Parathyroid adenoma (tissue), 2 donors: ENCODE results near the gene PDGFD.

Experiments used
- H2AFZ ChIP-seq: fragments of 300-600 bp; sonication (generic); one replicate; pipeline ENCODE4 v1.7.0; 2017; ENCODE audit warnings: antibody characterized with exemption, mild to moderate bottlenecking
- H3K27ac ChIP-seq: fragments of 300-600 bp; sonication (generic); one replicate; pipeline ENCODE4 v1.7.0; 2017
- H3K27me3 ChIP-seq: fragments of 300-600 bp; sonication (generic); one replicate; pipeline ENCODE4 v1.7.0; 2017; ENCODE audit warnings: low read length; ENCODE audit not compliant: control insufficient read depth, insufficient read depth
- H3K36me3 ChIP-seq: fragments of 300-600 bp; sonication (generic); one replicate; pipeline ENCODE4 v1.7.0; 2017; ENCODE audit warnings: low read length; ENCODE audit not compliant: control insufficient read depth, insufficient read depth
- H3K4me1 ChIP-seq: fragments of 300-600 bp; sonication (generic); one replicate; pipeline ENCODE4 v1.7.0; 2017; ENCODE audit warnings: control low read depth
- H3K4me2 ChIP-seq: fragments of 300-600 bp; sonication (generic); one replicate; pipeline ENCODE4 v1.7.0; 2017; ENCODE audit warnings: low read length
- H3K4me3 ChIP-seq: fragments of 300-600 bp; sonication (generic); one replicate; pipeline ENCODE4 v1.7.0; 2017; ENCODE audit warnings: low read depth, low read length
- H3K79me2 ChIP-seq: fragments of 300-600 bp; sonication (generic); one replicate; pipeline ENCODE4 v1.7.0; 2017; ENCODE audit warnings: control low read depth
- H3K9ac ChIP-seq: fragments of 300-600 bp; sonication (generic); one replicate; pipeline ENCODE4 v1.7.0; 2017; ENCODE audit warnings: mild to moderate bottlenecking
- H3K9me3 ChIP-seq: fragments of 300-600 bp; sonication (generic); one replicate; pipeline ENCODE4 v1.7.0; 2017; ENCODE audit warnings: low read length; ENCODE audit not compliant: control insufficient read depth
- TF ChIP-seq, protein P1 (sequence below): fragments of 300-600 bp; sonication (generic); IDR thresholded peaks from one replicate; pipeline ENCODE4 v1.7.0; 2017; ENCODE audit warnings: antibody characterized with exemption, mild to moderate bottlenecking
- donor health status: primary hyperparathyroidism.

The PDGFD gene

GRCh38 chr11:103928040-103928801 lies 235.7 kb downstream of the PDGFD start:
- no peak overlapping the region for H3K9ac ChIP-seq
- H3K4me2 ChIP-seq, result no peak overlapping the region
- H3K27ac ChIP-seq, result no peak overlapping the region
- H2AFZ ChIP-seq, result no peak overlapping the region
- no peak overlapping the region for H3K4me3 ChIP-seq
- no peaks in the 10 kb centered on the region for H3K36me3 ChIP-seq
- TF ChIP-seq, protein P1, sequence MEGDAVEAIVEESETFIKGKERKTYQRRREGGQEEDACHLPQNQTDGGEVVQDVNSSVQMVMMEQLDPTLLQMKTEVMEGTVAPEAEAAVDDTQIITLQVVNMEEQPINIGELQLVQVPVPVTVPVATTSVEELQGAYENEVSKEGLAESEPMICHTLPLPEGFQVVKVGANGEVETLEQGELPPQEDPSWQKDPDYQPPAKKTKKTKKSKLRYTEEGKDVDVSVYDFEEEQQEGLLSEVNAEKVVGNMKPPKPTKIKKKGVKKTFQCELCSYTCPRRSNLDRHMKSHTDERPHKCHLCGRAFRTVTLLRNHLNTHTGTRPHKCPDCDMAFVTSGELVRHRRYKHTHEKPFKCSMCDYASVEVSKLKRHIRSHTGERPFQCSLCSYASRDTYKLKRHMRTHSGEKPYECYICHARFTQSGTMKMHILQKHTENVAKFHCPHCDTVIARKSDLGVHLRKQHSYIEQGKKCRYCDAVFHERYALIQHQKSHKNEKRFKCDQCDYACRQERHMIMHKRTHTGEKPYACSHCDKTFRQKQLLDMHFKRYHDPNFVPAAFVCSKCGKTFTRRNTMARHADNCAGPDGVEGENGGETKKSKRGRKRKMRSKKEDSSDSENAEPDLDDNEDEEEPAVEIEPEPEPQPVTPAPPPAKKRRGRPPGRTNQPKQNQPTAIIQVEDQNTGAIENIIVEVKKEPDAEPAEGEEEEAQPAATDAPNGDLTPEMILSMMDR, result no peak
- no peaks in the 10 kb centered on the region for H3K27me3 ChIP-seq
- H3K4me1 ChIP-seq, result no peaks in the 10 kb centered on the region
- no peaks in the 10 kb centered on the region for H3K9me3 ChIP-seq
- H3K79me2 ChIP-seq, result no peaks in the 10 kb centered on the region

DNA sequence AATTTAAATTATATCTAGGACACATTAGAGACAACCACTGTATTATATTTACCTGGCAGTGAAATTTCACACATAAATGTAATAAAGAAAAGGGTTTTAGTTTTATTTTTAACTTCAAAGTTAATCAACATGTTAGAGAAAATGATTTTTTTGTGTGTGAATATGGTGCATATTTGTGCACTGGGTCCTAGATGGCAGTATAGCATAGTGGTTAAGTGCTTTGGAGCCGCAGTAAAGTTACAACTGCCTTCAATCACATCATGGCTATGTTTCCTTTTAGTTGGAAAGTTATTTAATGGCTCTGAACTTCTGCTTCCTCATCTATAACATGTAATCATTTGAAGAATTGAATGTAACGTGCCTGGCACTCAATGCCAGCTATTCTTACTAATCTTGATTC lies 236.4 kb downstream of the PDGFD start:
- Histone ChIP-seq H3K9ac (no peak overlapping the region), H3K79me2 (no peaks in the 10 kb centered on the region), H3K27ac (no peak overlapping the region), H3K4me3 (no peak overlapping the region), H3K4me1 (no peaks in the 10 kb centered on the region), H2AFZ (no peak overlapping the region), H3K9me3 (no peaks in the 10 kb centered on the region), H3K27me3 (no peaks in the 10 kb centered on the region), H3K36me3 (no peaks in the 10 kb centered on the region), H3K4me2 (no peak overlapping the region)
- TF ChIP-seq, protein P1, result no peak

GRCh38 chr11:103926990-103927389 lies 237.0 kb downstream of the PDGFD start:
- H3K27me3 ChIP-seq, result no peaks in the 10 kb centered on the region
- no peak overlapping the region for H3K4me2 ChIP-seq
- H2AFZ ChIP-seq, result no peak overlapping the region
- TF ChIP-seq, protein P1, result no peak
- no peaks in the 10 kb centered on the region for H3K36me3 ChIP-seq
- H3K9ac ChIP-seq, result no peak overlapping the region
- H3K27ac ChIP-seq, result no peak overlapping the region
- H3K79me2 ChIP-seq, result no peaks in the 10 kb centered on the region
- no peak overlapping the region for H3K4me3 ChIP-seq
- H3K4me1 ChIP-seq, result no peaks in the 10 kb centered on the region
- no peaks in the 10 kb centered on the region for H3K9me3 ChIP-seq

DNA sequence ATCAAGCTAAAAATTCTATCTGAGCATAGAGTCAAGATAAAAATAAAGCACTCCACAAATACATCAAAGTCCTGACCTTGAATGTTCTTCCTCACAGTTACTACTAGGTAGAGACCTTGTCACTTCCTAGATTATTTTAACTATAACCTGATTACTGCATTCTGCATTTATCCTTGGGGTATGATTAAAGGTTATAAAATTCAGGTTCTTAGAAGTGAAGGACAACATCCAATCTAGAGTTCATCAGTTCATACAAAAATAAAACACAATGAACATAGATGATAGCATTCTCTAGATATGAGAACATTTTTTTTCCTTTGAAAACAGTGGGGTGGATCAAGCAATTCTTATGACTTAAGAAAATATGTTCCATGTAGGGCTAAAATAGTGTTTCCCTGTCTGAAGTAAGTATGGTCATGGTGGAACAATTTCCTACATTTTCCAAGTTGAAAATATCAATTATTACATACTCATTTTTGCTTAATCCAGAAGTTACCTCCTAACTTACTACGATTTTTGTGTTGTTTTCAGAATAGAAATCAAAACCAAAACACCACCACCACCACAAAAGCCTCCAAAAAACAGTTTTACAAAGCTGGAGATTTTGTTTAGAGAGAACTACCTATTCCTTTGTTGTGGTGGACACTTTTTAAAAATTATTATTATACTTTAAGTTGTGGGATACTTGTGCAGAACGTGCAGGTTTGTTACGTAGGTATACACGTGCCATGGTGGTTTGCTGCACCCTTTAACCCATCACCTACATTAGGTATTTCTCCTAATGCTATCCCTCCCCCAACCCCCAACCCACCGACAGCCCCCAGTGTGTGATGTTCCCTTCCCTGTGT lies 239.6 kb downstream of the PDGFD start:
- H3K4me3 ChIP-seq, result no peak overlapping the region
- no peak overlapping the region for H2AFZ ChIP-seq
- H3K9ac ChIP-seq, result no peak overlapping the region
- no peaks in the 10 kb centered on the region for H3K79me2 ChIP-seq
- no peaks in the 10 kb centered on the region for H3K27me3 ChIP-seq
- no peaks in the 10 kb centered on the region for H3K36me3 ChIP-seq
- H3K27ac ChIP-seq, result no peak overlapping the region
- TF ChIP-seq, protein P1, result no peak
- H3K9me3 ChIP-seq, result no peaks in the 10 kb centered on the region
- no peaks in the 10 kb centered on the region for H3K4me1 ChIP-seq
- H3K4me2 ChIP-seq, result no peak overlapping the region
